HG03175 (cell line): ENCODE results near the gene WNK2.

Experiments used
- ATAC-seq: cut with Tn5 transposase; IDR thresholded peaks from one replicate; pipeline ENCODE4 v1.9.1; 2021; ENCODE audit warnings: mild to moderate bottlenecking, moderate library complexity; ENCODE audit not compliant: unreplicated experiment

WNK2 gene

GRCh38 chr9:93303258-93303771, 119.4 kb downstream of the WNK2 start:
- ATAC-seq = no peak

GRCh38 chr9:93303806-93304573, 120.1 kb downstream of the WNK2 start:
- ATAC-seq = no peak

- ATAC-seq = no peak
Observed at GRCh38 chr9:93304574-93305496, 120.9 kb downstream of the WNK2 start.

GRCh38 chr9:93305497-93306020, 121.6 kb downstream of the WNK2 start:
- ATAC-seq = no peak

- ATAC-seq = no peak
Observed at GRCh38 chr9:93306081-93306480, 122.1 kb downstream of the WNK2 start.

GRCh38 chr9:93306579-93307091, 122.7 kb downstream of the WNK2 start:
- ATAC-seq = no peak

- no peak for ATAC-seq
Observed at GRCh38 chr9:93307468-93308157, 123.7 kb downstream of the WNK2 start.

- ATAC-seq = no peak
Observed at GRCh38 chr9:93308158-93308602, 124.2 kb downstream of the WNK2 start.

- no peak for ATAC-seq
Observed at GRCh38 chr9:93308676-93309075, 124.7 kb downstream of the WNK2 start.

GRCh38 chr9:93309889-93310425, 126.0 kb downstream of the WNK2 start:
- ATAC-seq = no peak

GRCh38 chr9:93315118-93315517, 131.2 kb downstream of the WNK2 start:
- no peak for ATAC-seq

GRCh38 chr9:93315960-93316359, 132.0 kb downstream of the WNK2 start:
- no peak for ATAC-seq

GRCh38 chr9:93316726-93317494, 133.0 kb downstream of the WNK2 start:
- no peak for ATAC-seq

- no peak for ATAC-seq
Observed at GRCh38 chr9:93317495-93318094, 133.7 kb downstream of the WNK2 start.

GRCh38 chr9:93318480-93318879, 134.5 kb downstream of the WNK2 start:
- no peak for ATAC-seq

- ATAC-seq = no peak
Observed at GRCh38 chr9:93319301-93319991, 135.5 kb downstream of the WNK2 start.

- no peak for ATAC-seq
Observed at GRCh38 chr9:93319992-93320500, 136.1 kb downstream of the WNK2 start.

GRCh38 chr9:93320591-93321219, 136.8 kb downstream of the WNK2 start:
- no peak for ATAC-seq
